AG20443 (cell line): ENCODE measurements around the gene MARCHF9.

Experiments used
- DNase-seq: peaks from one replicate; pipeline ENCODE4 v3.0.0; 2012; ENCODE audit warnings: low spot score, mixed read lengths

MARCHF9 gene

DNA sequence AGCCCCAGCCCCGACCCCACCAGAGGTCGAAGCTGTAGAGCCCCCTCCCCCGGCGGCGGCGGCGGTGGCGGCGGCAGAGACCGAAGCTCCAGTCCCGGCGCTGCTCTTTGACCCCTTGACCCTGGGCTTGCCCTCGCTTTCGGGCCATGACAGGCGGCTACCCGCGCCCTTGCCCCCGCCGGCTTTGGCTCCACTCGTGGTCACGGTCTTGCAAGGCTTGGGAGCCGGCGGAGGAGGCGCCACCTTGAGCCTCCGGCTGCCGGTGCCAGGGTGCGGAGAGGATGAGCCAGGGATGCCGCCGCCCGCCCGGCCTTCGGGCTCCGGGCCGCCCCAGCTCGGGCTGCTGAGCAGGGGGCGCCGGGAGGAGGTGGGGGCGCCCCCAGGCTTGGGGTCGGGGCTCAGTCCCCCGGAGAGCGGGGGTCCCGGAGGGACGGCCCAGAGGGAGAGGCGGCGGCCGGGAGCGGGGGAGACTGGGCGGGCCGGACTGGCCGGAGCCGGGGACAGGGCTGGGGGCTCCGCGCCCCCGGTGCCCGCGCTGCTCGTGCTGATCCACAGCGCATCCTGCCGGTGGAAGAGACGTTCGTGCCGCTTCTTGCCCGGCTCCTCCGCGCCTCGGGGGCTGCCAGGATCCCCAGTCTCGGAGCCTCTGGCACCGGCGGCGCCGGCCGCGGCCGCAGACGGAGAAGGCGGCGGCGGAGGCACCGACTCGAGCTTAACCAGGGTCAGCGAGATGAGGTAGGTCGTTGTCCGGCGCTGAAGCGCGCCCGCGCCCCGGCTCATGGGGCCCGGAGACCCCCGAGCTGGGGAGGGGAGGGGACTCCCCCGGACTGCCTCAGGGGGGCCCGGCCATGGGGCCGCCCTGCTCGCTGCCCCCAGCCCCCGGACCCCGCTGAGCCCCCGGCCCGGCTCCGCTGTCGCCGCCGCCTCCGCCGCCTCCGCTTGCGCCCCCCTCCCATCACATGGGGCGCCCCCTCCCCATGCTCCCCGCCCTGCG lies 17.1 kb upstream of the MARCHF9 start:
- peak; percentile 65 for DNase-seq

DNA sequence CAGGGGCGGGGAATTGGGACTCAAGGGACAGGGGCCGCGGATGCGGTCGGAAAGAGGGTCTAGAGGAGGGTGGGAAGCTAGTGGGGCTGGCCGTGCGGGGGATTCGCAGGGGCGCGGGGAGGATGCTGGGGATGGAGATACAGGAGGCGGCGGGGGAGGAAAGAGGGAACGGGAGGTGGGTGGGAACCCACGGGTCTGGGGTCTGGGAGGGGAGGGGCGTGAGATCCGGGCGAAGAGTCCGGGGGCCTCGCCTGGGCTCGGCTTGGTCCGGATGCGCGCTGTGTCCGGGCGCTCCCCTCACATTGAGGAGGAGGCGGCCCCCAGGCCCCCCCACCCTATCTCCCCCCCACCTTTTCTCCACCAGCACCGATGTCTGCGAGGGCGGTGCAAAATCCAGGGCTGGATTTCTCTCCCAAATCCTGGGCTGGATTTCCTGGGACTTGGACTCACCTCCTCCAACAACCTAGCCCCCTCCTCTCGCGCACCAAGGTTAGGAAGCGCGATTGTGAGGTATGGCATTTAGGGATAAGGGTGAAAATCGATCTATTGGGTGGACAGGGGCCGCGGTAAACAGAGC lies 16.2 kb upstream of the MARCHF9 start, which contains the start of gene AGAP2:
TSS of gene AGAP2 (minus strand) at position 82 of the 577 bp plus-strand sequence. CDS start 496 bp downstream, outside the sequence.
- no peak for DNase-seq

DNA sequence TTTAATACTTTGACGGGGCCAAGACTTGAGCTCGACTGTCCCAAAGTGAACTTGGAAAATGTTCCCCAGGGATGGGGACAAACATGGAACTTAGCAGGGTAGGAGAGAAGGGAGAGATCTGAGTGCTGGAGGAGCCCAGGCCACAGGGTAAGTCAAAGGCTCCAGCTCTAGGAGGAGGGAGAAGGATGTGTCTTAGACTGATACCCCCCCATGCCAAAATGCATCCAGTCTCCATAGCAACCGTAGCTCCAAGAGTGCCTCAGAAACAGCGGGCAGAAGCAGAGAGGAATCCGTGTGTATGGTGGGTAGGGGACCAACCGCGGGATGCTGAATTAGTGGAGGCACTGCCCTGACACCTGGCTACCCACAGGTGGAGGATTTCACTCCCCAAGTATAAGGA lies 15.5 kb upstream of the MARCHF9 start:
- no peak for DNase-seq

DNA sequence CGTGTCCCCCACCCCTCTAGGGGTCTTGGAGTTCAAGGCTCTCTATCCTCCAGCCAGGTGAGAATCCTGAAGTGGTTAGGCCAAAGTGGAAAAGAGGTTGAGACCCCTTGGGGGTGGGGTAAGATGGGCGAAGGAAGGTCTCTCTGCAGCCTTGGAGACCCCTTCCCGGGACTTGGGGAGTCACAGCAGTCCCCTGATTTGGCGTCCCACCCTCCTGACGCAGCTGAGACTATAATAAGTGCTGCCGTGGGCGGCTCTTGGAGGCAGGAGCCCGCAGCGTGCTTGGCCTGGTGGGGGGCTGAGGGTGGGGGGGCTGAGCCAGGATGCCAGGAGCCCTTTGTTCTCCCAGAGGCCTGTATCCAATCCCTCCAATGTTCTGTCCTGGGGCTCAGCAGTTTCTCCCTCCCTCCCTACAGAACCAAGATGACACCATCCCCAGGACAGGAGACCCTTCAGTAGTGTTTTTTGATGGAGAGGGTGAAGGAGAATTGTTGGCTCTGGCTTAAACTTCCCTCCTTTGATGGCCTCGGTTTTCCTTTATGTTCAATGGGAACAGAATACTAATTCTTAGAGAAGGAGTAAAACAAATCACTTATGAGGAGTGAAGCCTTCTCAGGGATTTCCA lies 14.9 kb upstream of the MARCHF9 start:
- no peak for DNase-seq

DNA sequence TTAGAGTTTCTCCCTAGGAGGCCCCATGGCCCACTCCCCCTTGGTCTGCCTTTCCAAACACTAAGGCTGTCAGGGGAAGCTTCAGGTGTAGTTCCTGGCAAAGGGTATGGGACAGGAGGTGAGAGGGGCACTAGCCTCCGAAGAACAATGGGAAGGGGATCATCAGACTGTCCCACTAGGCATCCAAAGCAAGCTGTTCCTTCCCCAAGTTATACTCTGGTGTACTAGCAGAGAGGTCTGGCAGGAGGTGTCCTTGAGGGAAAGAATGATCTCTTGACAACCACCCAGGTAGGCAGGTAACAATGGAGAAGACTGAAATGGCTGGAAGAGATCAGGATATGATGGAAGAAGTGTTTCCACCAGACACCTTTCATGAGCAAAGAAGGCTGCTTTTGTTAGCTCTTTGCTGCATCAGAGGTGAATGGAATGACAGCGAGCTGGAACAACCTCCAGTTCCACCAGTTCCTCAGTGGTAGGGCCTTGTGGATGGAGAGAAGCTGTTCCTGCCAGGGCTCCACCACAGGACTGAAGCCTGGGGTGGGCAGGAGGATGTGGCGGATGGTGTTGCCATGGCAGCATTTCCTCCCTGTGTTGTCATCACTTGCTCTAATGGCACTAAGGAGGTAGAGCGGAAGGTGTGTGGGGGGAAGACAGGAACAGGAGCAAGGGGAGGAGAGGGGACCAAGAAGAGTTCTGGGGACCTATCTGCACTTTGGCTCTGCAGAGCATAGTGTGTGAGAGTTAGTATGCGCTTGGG lies 14.1 kb upstream of the MARCHF9 start:
- no peak for DNase-seq

DNA sequence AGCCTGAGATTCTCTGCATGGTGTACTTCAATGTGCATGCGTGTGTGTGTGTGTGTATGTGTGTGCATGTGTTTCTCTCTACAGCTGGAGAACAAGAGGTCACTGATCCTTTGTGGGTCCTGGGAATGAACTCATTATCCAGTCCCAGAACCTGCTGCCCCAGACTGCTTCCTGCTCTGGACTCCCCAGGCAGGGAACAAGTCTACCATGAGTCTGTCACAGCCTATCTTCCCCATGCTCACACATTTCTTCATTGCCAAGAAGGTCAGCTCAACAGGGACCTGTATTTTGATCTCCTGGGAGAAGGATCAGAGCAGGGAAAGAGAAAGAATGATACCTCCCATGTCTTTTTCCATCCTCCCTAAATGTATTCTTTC lies 13.5 kb upstream of the MARCHF9 start:
- DNase-seq: no peak

DNA sequence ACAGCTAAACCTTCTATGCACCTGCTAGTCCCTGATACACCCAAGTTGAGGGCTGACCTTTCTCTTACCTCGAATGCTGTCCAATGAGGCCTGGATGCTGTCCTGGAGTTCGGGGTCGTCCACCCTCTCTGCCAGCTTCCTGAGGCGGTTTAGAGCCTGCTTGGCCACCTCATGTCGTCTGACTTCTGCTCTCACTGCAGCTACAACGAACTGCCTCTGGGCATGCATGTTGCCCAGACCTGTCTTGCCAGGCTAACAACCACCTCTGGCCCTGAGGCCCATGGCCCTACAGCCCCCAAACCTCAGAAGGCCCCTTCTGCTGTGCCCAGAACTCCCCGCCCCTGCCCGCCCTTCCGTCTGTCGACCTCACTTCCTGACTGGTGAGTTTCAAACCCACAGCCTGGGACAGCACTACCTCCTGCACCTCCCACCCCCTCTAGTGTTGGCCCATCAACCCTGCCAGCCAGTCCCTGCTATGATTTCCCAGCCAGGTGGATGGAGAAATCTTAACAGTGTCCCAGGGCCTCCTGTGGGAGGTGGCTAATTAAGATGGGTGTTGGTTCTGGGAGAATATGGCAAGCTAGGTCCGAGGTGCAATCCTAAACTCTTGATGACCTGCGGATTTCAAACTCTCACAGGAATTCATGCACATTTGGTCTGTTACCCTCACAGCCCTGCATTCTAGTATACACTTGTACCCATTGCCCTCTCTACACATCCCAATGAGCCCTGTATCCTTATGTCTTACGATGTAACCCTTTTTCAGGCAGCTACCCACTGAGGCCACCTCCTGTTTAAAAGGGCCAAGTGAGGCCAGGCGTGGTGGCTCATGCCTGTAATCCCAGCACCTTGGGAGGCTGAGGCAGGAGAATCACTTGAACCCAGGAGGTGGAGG lies 12.8 kb upstream of the MARCHF9 start:
- DNase-seq: no peak

DNA sequence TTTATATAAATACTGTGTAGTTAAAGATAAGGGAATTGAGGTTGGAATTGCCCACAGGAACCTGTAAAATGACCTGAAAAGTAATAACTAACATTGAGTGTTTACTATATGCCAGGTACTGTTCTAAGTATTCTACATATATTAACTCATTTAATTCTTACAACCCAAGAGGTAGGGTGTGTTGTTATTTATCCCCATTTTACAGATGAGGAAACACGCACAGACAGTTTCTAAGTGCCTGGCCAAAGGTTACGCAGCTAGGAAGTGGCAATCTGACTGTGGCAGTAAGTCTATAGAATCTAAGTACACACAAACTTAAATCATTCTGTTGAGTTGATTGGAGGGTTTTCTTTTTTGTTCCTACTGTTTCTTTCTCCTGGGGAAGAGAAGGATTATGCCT lies 11.1 kb upstream of the MARCHF9 start:
- DNase-seq: no peak

DNA sequence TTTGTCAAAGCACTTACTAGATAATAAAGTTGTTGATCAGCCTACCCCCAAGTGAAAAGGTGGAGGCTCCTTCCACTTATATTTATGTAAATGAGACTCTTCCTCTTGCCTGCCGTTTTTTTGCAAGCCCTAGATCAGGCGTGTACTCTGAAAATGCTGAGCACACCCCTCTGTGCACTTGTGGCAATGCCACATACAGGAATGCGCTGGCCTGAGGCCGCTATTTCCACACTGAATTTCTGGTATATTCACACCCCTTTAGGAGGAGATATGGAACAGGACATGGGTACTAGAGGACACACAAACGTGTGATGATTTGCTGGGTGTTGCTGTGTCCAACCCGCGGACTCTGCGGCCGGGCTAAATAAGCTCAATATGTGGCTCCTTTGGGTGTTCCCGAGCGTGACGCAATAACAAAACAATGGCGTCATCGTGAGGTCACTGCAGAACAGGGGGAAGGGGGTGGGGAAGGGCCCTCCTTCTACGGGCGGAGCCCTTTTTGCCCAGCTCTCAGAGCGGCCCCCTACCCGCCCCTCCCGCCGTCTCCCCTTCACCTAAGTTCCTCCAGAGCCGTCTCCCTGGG lies 10.6 kb upstream of the MARCHF9 start:
- peak; percentile 85 for DNase-seq

DNA sequence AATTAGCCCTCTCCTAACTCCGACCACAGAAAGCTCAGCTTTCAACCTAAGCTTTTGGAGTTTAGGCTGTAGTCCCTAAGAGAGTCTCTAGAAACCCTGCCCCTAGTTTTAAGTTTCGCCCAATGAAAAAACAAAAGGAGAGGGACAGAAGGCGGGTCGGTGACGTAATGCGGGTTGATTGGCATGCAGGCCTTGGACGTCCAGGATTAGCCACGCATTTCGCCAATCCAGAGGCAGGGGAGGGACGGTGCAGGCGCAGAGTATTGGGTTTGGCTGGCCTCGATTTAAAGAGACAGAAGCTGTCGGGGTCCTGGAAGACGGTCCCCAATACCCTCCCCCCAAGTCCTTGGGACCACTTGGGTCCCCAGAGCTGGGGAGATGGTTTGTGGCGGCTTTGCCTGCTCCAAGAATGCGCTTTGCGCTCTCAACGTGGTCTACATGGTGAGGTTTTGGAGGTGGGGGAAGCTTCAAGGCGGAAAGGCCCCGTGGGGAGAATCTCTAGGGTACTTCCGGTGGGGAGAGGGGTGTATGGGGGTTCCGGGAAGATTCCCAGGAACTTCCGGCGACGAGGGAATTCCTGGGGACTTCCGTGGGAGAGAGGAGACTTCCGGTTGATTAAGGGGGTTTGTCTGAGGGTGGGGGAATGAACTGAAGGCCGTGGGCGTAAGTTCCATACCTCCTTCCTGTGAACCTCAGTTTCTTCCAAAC lies 10.0 kb upstream of the MARCHF9 start, which contains the start of gene TSPAN31:
TSS of gene TSPAN31 (plus strand) at position 263 of the 708 bp plus-strand sequence. CDS start at position 379, 116 bp downstream.
- DNase-seq: peak; percentile 95

DNA sequence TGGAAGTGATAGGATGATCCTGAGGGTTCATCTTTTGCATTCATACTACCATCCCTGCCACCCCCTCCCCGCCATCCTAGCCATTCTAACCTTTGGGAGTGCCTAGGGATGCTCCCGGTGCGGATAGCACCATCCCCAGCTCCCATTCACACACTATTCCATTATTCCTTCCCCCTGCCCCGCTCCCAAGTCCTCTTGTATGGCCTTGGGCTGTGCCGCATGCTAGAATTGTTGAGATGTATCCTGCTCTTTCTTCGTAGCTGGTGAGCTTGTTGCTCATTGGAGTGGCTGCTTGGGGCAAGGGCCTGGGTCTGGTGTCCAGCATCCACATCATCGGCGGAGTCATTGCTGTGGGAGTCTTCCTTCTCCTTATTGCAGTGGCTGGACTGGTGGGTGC lies 9.4 kb upstream of the MARCHF9 start:
- DNase-seq: no peak

DNA sequence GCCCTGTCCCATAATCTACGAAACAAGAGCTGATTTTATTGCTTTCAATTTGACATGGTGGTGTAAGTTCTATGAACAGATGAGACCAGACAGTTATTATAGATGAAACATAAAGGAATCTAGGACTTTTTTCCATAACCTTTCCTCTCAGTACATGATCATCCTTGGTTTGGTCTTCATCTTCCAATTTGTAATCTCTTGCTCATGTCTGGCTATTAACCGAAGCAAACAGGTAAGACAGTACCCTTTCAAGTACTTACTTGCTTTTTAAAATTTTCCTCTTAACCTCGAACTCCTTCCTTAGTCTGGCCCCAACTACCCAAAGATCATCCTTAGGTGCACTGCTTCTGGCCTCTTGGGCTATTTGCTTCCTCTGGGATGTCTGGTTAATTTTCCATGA lies 8.9 kb upstream of the MARCHF9 start:
- DNase-seq: no peak

DNA sequence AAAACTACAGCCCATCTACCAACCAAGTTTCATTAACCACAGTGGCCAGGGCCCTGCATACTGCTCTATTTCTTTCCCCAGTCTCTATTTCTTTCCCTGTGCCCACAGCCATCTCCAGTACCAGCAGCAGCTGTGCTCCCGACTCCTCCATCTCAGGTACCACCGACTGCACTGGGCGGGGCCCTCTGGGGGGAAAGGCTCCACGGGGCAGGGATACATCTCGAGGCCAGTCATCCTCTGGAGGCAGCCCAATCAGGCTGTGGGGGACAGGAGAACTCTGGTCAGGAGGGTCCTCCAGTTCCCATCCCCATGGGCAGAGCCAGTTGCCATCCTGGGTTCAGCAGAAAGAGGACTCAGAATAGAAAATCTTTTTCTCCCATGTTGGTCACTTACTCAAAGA lies 5.8 kb upstream of the MARCHF9 start:
- no peak for DNase-seq

DNA sequence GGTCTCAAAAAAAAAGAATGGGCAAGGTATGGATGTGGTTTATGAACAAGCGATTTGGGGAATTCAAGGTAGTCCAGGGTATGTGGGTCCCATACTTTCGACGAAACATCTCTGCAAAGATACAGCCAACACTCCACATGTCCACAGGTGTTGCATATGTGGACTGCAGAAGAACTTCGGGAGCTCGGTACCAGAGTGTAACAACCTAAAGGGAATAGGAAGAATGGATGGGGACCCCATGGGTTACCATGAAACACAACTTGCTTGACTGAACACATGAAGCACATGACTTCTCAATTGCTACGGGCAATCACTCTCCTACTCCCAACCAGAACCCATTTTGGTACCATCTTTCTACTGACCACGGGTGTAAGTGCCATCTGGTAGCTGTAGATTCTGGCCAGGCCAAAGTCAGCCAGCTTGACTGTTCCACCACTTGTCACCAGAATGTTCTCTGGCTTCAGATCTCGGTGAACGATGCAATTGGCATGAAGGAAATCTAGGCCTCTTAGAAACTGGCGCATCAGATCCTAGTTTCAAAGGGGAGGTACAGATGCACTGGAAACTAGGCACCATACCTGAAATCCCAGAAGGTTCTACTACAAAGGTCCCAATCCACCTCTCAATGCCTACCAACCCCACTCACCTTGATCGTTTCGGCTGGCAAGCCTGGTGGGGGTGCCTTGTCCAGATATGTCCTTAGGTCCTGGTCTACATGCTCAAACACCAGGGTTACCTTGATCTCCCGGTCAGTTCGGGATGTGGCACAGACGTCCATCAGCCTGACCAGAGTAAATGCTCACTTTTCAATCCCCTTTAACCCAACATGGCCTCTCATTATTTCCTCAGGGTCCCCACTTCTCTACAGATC lies 4.1 kb upstream of the MARCHF9 start:
- DNase-seq: no peak

DNA sequence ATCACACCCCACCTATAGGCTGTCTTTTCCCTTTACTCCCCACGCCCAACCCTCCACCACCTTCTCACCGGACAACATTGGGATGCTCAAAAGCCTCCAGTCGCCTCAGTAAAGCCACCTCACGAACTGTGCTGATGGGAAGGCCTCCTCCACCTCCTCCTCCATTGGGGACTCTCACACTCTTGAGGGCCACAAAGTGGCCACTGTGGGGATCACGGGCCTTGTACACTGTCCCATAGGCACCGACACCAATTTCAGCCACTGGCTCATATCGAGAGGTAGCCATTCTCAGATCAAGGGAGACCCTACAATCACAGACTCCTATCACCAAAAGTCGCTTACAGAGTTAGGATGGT lies 3.5 kb upstream of the MARCHF9 start:
- no peak for DNase-seq

DNA sequence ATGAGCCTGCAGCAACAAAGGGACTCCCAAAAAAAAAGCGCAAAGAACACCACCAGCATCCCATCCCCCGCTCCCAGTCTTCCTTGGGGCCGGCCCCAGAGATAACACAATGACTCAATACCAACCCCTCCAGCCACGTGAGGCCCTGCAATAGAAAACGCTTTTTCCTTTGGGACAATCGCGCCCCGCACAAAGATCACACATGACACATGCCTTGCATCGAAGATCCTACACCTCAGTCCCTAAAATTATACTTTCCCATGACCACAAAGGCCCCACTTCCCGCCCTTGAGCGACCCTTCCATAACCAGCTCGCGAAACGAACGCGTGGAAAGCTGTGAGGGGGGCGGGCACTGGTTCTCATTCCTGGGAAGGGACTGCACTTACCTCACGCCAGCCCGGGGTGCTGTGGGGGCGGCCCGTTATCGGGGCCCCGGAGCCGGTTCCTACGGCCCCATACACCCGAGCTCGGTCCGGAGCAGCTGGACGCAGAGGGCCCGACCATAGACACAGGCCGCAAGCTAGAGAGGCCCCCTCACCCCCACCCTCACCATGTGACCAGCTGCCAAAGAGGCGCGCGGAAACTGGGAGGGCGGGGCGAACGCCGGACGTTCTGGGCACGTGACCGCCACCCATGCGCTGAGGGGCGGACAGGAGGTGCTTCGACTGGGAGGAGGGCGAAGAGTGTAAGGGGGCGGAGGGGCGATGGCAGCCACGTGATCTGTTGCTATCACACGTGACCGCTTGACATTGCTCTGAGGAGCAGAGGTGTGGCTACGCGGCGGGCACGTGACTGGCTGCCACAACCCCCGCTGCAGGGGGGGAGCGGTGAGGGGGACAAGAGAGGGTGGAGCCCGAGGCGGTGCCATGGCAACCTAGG lies 2.9 kb upstream of the MARCHF9 start, which contains the start of gene CDK4:
TSS of gene CDK4 (minus strand) at position 523 of the 880 bp plus-strand sequence. CDS start 593 bp downstream, outside the sequence.
- peak; percentile 98 for DNase-seq

DNA sequence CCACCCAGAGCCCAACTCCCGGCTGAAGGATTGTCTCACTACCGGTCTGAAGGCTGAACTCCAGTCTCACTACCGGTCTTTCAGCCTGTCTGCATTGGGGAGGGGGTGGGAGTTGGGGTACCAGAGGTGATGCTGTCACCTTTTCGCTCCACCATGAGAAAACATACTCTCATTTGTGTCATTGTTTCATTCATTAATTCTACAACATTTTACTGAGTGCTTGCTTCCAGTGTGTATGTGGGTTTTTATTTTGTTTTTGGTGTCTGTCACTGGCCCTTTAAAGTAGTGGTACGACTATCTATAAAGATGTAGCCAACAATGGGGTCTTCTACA lies 2.3 kb upstream of the MARCHF9 start:
- DNase-seq: no peak

DNA sequence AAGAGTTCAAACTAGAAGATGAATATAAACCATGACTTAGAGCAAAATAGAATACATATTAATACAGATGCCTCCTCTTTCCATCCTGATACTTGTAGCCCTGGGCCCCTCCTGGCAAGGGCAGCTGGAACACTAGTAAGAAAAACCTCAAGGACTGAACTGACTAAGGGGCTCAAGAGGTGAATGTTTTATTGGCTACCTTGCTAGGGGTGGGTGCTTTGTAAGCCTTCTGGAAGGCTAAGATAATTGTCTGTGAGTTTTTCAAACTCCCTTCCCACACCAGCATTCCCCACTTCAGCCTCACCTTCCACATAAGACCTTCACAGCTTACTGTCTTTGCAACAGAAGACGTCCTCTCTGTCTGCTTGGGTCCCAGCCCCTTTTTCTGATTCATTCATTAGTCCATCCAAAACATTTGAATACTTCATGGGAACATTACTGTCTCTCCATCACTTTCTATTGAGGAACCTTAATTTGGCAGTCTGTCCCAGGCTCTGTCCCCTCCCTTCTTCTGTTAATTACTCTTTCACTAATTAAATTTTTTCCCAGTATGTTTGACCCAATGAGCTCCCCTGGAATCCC lies 1.1 kb upstream of the MARCHF9 start:
- DNase-seq: no peak
